DMS79 treated with DMSO at 0.1 percent for 48 hours (cell line): ENCODE data around the gene PRICKLE2.

Experiments used
- DNase-seq: peaks from one replicate; lab custom pipeline; 2025; lab: John Stamatoyannopoulos, UW

Gene PRICKLE2

GRCh38 chr3:64046592-64046991 lies 178.7 kb downstream of the PRICKLE2 start:
- DNase-seq: peak; percentile 90

GRCh38 chr3:64042952-64043351 lies 182.3 kb downstream of the PRICKLE2 start:
- DNase-seq: no peak
